ENCODE data around the gene MT1B. TPM values are rescaled to one million over a fixed set of nuclear protein-coding genes. Genes with fewer than 3 reads are reported as not detected.

Gene MT1B
- total and polyA plus RNA-seq, 2 of the 13 experiments (the other 11 are each of a cell fraction or from before 2014, with no cell fraction given), result 0.89 TPM; not detected in 1

DNA sequence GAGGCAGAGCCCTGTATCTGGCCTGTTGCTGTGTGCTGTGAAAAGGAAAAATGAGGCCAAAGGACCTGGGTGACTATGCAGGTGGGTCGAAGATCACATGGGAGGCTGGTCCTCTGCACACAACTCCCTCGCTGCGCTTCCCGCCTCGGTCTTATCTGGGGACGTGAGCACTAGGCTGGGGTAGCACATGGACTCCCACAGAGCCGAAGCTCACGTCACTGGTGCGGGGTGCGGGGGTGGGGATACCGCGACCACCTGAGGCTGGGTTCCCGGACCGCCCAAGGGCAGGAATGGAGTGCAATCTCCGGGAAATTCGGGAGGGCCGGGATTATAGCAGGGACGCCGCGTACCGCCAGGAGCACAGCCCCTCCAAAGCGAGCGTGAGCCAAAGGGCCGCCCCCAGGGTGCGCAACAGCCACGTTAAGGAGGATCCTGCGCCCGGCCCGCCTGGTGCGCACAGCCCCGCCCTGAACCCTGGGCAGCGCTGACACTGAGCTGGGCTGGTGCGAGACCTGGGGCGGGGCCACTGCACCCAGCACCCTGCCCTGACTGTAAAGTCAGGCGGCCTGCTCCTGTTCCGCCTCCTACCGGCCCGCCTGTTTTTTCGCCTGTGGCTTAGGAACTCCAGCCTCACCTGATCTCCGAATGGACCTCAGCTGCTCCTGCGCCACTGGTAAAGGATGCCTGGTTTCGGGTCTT, 8.5 kb upstream of the MT1B start (continued):
- TF ChIP-seq, protein P1, sequence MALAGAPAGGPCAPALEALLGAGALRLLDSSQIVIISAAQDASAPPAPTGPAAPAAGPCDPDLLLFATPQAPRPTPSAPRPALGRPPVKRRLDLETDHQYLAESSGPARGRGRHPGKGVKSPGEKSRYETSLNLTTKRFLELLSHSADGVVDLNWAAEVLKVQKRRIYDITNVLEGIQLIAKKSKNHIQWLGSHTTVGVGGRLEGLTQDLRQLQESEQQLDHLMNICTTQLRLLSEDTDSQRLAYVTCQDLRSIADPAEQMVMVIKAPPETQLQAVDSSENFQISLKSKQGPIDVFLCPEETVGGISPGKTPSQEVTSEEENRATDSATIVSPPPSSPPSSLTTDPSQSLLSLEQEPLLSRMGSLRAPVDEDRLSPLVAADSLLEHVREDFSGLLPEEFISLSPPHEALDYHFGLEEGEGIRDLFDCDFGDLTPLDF (CRISPR knock-in tag; IDR thresholded peaks at IDR 0.05), result no peak
- TF ChIP-seq ZBTB38 (CRISPR knock-in tag; IDR thresholded peaks at IDR 0.05), result peak; percentile 73
- TF ChIP-seq ZNF343 (CRISPR knock-in tag; IDR thresholded peaks at IDR 0.05), result 0 out of 2 replicates have a peak, but pooled peaks have one; percentile 31
- peak; percentile 51; the same call in 1 of the 2 replicates for TF ChIP-seq ZNF724P (CRISPR knock-in tag; IDR thresholded peaks at IDR 0.05; ENCODE audit: borderline replicate concordance)
- TF ChIP-seq, protein P2, sequence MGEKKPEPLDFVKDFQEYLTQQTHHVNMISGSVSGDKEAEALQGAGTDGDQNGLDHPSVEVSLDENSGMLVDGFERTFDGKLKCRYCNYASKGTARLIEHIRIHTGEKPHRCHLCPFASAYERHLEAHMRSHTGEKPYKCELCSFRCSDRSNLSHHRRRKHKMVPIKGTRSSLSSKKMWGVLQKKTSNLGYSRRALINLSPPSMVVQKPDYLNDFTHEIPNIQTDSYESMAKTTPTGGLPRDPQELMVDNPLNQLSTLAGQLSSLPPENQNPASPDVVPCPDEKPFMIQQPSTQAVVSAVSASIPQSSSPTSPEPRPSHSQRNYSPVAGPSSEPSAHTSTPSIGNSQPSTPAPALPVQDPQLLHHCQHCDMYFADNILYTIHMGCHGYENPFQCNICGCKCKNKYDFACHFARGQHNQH (CRISPR knock-in tag; IDR thresholded peaks at IDR 0.05), result no peak
- no peak for TF ChIP-seq MTERF4 (CRISPR knock-in tag; IDR thresholded peaks at IDR 0.05)
- TF ChIP-seq POLR2A (IDR thresholded peaks at IDR 0.05; ENCODE audit: insufficient read depth in 1 of 2, low read depth in 2 of 2, low read length in 2 of 2), result no peak
- TF ChIP-seq LRRFIP1 (CRISPR knock-in tag; conservative IDR thresholded peaks at IDR 0.05), result no peak
- TF ChIP-seq BATF2 (CRISPR knock-in tag; IDR thresholded peaks at IDR 0.05), result no peak
- TF ChIP-seq ZBTB10 (CRISPR knock-in tag; IDR thresholded peaks at IDR 0.05; ENCODE audit: borderline replicate concordance), result no peak
- no peak for TF ChIP-seq CENPT (CRISPR knock-in tag; IDR thresholded peaks at IDR 0.05; ENCODE audit: low read depth)
- peak; percentile 3 for TF ChIP-seq TEAD3 (CRISPR knock-in tag; optimal IDR thresholded peaks at IDR 0.05; ENCODE audit: borderline replicate concordance)
- no peak for TF ChIP-seq RARG (CRISPR knock-in tag; IDR thresholded peaks at IDR 0.05; ENCODE audit: low read depth)
- TF ChIP-seq, protein P3, sequence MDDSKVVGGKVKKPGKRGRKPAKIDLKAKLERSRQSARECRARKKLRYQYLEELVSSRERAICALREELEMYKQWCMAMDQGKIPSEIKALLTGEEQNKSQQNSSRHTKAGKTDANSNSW (CRISPR knock-in tag; IDR thresholded peaks at IDR 0.05; ENCODE audit: borderline replicate concordance), result no peak
- peak; percentile 44; the same call in 1 of the 2 replicates for TF ChIP-seq ZNF230 (CRISPR knock-in tag; IDR thresholded peaks at IDR 0.05)
- TF ChIP-seq KDM6A (CRISPR knock-in tag; IDR thresholded peaks at IDR 0.05; ENCODE audit: low read depth), result no peak
- TF ChIP-seq ZBTB25 (CRISPR knock-in tag; IDR thresholded peaks at IDR 0.05), result no peak
- TF ChIP-seq NFRKB (IDR thresholded peaks at IDR 0.05), result no peak
- no peak for TF ChIP-seq ZNF549 (CRISPR knock-in tag; IDR thresholded peaks at IDR 0.05)
